NCI-H446 treated with DMSO at 0.1 percent for 48 hours (cell line): Measurements from ENCODE around the gene SARM1.
A peak's percentile ranks its signal among the peaks of the same experiment; 100 is the strongest.
"Not testable (repeated sequence)": the region's sequence is repeated elsewhere in the genome, so short reads cannot be mapped to it uniquely, and the experiment has no call there.

Source experiments
- DNase-seq: peaks from one replicate; lab custom pipeline; 2025; lab: John Stamatoyannopoulos, UW

Gene SARM1

DNA sequence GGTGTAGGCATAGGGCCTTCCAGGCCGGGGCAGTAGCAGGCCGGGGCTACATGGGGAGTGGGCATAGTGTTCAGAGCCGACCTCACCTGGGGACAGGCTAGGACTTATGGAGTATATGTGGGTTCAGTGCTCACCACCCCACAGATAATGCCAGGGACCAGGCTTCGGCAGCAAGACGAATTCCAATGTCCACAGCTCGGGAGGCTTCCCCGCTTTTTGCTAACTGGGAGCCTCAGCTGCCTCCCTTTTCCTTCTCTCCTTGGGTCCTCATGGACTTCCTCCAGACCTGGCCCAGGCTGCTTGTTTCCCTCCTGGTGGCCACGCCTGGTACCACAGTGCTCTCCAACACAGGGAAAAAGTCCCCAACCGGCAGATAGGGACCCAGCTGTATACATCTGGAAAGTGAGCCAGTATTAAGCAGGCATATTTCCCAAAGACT is 54.6 kb downstream of the SARM1 start:
- DNase-seq: no peak

DNA sequence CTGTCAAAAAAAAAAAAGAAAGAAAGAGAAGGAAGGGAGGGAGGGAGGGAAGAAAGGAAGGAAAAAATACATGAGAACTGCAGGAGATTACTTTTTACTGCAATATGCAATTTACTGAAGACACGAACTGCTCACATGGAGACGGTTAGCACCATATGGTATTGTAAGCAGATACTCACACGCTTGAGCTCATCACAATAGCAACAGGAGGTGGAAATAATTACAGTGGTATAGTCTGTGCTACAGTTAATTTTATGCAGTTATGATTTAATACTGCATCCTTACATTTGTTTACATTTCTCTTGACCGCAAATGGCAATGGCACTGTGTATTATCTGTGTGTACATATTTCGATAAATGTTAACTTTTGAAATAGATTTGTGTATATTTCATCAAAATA is 55.9 kb downstream of the SARM1 start:
- DNase-seq: peak; percentile 84

DNA sequence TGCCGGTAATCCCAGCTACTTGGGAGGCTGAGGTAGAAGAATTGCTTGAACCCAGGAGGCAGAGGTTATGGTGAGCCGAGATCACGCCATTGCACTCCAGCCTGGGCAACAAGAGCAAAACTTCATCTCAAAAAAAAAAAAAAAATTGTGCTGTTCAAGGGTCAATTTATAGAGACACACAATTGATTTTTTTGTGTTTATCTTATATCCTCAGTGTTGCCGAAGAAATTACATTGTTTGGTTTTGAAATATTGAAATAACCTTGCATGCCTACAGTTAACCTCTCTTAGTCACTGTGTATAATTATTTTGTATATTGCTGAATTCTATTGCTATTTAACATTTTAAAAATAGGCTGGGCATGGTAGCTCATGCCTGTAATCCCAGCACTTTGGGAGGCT is 56.5 kb downstream of the SARM1 start:
- not testable (repeated sequence) for DNase-seq

- no peak for DNase-seq
These were observed 62.2 kb downstream of the SARM1 start for GRCh38 chr17:28433721-28434120.

GRCh38 chr17:28434326-28434725 is 62.8 kb downstream of the SARM1 start:
- not testable (repeated sequence) for DNase-seq

GRCh38 chr17:28443901-28444638 is 72.6 kb downstream of the SARM1 start:
- no peak for DNase-seq

DNA sequence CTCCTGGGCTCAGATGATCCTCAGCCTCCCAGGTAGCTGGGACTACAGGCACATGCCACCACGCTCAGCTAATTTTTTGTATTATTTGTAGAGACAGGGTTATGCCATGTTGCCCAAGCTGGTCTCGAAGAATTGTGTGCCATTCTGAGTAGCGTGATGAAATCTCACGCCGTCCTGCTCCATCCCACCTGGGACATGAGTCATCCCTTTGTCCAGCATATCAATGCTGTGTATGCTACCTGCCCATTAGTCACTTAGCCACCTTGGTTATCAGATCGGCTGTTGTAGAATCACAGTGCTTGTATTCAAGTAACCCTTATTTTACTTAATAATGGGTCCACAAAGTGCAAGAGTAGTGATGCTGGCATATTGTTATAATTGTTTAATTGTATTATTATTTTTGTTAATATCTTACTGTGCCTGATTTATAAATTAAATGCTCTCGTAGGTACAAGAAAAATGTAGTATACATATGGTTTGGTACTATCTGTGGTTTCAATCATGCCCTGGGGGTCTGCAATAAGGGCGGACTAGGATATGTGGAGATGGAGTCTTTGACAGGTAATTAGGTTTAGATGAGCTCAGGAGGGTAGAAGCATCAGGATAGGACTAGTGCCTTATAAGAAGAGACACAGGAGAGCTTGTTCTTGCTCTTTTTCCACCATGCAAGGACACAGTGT is 75.4 kb downstream of the SARM1 start:
- DNase-seq: no peak

DNA sequence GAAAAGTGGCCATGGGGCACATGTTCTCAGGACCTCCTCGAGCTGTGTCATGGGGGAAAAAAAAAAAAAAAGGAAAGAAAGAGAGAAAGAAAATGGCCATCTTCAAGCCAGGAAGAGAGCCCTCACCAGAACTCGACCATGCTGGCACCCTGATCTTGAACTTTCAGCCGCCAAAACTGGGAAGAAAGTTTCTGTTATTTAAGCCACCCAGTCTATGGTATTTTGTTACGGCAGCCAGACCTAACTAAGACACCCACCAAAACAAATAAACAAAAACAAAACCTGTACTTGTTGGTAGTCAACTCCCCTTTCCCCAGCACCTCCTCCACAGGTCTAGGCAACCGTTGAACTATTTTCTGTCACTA is 75.9 kb downstream of the SARM1 start:
- DNase-seq: no peak

DNA sequence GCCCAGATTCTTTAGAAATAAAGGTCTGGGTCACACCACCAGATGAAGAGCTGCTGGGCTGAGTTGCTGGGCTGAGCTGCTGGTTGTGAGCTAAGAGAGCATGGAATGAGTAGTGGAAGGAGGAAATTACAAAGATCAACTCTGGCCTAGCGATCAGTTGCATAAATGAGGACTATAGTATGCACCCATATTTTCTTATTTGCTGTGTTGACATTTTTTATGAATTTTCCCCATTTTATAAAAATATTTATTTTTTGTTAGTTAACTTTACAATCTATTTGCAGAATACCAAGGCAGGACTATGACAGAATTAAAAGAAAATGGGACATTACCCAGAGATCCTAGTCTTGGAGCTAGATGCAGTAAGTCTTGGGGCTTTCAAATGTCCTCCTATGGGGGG is 78.4 kb downstream of the SARM1 start:
- no peak for DNase-seq
